Testis (tissue), 2 donors: Measurements from ENCODE around the gene FAM222A.

ENCODE experiments used
- CTCF ChIP-seq, 3 experiments: fragments of 450-650 bp in 2 of 3; fragments of 200-600 bp in 1 of 3; sonication (generic) in 1 of 3; IDR thresholded peaks; one replicate each; pipeline ENCODE4 v1.5.1; 2016 to 2019; ENCODE audit warnings: antibody characterized with exemption in 3 of 3, mild to moderate bottlenecking in 2 of 3, moderate library complexity in 1 of 3
- POLR2A ChIP-seq: fragments of 450-650 bp; IDR thresholded peaks from one replicate; pipeline ENCODE4 v1.6.1; 2017; ENCODE audit warnings: antibody characterized with exemption, mild to moderate bottlenecking, moderate library complexity

GRCh38 chr12:109732321-109733305 lies 19.0 kb downstream of the FAM222A start:
- no peak for TF ChIP-seq CTCF (IDR thresholded peaks at IDR 0.05)
- TF ChIP-seq POLR2A: no peak
